Stimulated activated CD4-positive, alpha-beta T cell treated with anti-CD3 and anti-CD28 coated beads, Interleukin-4, amount 100 ng/mL, for 4 hours (primary cell): ENCODE data around the gene ZNF592.

ENCODE experiments used
- DNase-seq, 2 experiments: peaks; one replicate each; pipeline ENCODE4 v3.0.0-alpha.2; 2020

ZNF592 gene

DNA sequence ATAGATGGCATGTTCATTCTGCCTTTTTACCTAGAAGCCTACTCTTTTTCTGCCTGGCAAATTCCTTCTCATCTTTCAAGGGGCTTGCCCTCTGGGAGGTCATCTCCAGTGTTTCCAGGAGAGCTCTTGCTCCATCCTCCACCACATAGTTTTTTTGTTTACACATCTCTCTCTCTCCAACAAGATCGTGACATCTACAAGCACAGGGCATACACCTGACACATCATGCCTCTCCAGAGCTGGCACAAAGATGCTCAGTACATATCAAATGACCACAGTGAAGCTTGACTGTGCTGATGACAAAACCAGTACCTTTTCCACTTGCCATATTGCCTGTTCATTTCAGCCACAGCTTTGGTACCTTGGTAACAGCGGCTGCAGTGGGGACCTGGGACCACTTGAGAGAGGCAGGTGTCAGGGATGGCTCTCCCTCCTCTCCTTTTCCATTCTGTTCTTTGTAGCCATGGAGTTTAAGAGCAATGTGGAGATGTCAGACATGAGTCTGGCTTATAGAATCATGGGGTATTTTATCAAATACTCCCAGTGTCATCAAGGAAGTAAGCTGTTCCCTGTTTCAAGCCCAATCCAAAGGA is 84.2 kb downstream of the ZNF592 start:
- DNase-seq = no peak

DNA sequence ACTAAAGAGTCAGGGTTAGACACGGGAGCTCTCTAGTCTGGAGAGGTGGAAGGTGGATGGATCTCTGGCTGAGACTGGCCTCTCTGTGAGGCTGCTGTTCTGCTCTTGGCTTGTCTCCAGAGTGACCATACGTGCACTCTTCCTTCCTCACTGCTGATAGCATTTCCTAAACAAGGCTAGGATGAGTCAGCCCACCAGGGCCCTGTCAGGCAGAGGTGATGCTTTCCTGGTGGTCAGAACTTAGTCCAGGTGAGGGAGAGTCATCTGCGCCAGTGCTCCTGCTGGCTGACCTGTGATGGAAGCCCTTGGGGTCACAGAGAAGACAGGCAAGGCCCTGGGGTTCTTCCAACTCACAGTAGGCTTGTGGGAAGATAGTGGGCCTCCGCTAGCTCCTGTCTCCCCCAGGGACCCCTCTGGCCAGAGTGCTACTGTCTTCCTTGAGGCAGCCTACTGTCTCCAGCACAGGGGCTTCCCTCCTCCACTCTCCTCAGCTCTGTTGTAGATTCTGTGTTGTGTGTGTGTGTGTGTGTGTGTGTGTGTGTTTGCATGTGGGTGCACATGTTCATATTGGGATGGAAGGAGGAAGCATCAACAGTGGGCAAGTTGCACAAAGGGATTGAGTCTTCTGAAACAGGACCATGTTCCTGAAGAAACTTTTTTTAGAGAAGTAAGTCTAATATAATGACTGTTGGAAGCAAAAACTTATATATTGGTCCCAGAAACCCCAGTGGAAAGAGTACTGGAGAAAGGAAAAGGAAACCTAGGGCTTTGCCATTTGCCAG is 85.2 kb downstream of the ZNF592 start:
- DNase-seq = no peak

DNA sequence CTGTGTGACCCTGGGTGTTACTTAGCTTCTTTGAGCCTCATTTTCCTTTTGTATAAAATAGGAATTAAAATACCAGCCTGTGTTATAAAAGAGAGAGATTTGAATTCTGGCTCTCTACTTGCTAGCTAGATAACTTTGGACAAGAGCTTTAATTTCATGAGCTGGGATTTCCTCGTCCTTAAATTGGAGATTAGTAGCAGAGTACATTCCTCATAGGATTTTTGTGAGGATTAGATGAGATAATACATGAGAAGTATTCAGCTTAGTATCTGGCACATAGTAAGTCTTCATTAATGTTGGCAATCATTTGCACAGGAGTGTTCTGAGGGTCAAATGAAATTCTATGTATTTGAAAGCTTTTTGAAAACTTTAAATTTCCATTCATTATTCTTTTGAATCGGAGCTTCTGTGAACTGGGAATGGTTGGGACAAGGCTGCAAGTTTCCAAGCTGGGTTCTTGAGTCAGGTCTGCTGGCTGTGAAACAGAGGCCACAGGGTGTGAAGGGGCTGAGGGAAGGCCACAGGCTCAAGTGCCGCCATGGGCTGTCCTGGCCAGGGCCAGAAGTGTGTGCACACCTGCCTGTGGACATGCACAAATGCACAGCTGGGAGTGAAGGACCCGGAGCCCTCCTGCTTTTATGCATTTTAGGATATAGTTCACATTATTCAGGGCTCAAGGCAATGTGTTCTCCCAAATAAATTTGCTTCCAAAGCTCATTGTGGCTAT is 86.0 kb downstream of the ZNF592 start:
- DNase-seq = no peak

DNA sequence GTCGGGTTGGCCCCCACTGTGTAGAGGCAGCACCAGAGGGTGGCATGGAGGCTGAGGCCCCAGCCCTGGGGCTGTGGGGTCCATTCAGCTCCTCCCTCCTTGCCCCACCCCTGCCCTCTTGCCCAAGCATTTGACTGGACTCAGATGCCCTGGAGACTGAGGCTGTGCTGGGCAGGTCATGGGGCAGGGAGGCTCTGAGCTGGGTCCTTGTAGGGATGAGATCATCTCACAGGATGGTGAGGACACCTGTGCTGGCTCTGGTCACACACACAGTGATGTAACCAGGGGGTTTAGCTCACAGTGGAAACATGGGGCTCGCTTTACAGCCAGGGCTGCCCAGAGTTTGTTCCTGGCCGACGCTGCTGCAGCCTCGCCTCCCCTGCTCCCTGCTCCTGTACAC is 86.6 kb downstream of the ZNF592 start:
- DNase-seq = no peak

- DNase-seq = no peak
Observed at GRCh38 chr15:84835661-84836337, 87.4 kb downstream of the ZNF592 start.

DNA sequence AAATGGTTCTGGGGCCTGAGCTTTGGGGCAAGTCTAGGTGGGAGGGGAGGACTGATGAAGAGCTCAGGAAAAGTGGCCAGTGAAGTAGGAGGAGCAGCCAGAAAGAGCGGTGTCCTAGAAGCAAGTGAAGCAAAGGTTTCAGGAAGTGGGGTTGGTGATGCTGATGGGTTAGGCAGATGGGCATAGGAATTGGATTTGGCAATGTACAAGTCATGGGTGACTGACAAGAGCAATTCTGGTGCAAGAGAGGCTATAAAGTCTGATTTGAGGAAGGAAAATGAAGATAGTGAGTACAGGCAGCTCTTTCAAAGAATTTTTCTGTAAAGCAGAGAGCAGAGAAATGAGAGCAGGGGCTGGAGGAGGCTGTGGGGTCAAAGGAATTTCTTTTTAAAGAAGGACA is 88.5 kb downstream of the ZNF592 start:
- no peak for DNase-seq

GRCh38 chr15:84839714-84840113 is 91.3 kb downstream of the ZNF592 start:
- no peak for DNase-seq

GRCh38 chr15:84840255-84840654 is 91.9 kb downstream of the ZNF592 start:
- no peak for DNase-seq

GRCh38 chr15:84840741-84841429 is 92.5 kb downstream of the ZNF592 start:
- no peak for DNase-seq

- DNase-seq = no peak
Observed at GRCh38 chr15:84842781-84843180, 94.4 kb downstream of the ZNF592 start.

DNA sequence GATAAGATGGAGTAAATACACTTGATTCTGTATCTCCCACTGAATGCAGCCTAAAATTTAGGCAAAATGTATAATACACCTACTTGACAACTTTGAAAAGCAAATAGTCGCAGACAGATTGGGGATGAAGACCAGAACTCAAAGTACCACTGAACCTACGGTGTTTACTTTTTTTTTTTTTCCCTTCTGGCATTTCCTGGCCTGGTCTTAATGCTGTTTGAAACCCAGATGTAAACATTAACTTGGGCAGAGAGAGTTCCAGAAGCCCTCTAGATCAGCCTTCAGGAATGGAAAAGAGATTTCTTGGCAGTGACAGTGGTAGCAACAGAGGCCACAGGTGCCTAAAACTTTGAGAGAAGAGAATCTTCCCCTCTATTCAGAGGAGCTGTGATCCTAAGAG is 96.6 kb downstream of the ZNF592 start:
- no peak for DNase-seq

DNA sequence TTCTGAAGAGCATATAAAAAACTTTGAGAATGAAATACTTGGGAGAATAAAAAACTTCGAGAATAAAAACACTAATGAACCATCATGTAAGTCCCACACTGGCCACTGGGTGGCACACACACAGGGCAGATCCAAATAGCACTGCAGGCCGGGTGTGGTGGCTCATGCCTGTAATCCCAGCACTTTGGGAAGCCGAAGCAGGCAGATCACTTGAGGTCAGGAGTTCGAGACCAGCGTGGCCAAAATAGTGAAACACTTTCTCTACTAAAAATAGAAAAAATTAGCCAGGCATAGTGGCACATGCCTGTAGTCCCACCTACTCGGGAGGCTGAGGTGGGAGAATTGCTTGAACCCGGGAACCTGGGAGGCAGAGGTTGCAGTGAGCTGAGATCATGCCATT is 97.2 kb downstream of the ZNF592 start:
- DNase-seq = peak; percentile 22 to 24

- DNase-seq = no peak
Observed at GRCh38 chr15:84846269-84846668, 97.9 kb downstream of the ZNF592 start.

- DNase-seq = no peak
Observed at GRCh38 chr15:84847382-84847781, 99.0 kb downstream of the ZNF592 start.

DNA sequence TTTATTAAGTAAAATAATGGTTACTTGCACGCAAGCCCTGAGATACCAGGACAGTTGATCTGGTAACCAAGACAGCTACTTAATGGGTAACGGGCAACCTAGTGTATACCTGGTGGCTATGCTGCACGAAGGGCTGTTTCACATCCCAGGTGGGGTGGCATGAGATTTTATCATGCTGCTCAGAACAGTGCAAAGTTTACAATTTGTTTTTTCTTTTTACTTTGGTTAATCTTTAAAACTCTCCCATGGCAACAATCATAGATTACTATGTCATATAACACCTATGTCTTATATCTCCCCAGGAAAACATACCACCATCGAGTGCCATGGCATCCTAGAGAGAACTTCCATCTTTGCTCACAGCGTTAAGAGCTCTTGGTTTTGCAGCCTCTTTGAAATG is 103.8 kb downstream of the ZNF592 start:
- no peak for DNase-seq

DNA sequence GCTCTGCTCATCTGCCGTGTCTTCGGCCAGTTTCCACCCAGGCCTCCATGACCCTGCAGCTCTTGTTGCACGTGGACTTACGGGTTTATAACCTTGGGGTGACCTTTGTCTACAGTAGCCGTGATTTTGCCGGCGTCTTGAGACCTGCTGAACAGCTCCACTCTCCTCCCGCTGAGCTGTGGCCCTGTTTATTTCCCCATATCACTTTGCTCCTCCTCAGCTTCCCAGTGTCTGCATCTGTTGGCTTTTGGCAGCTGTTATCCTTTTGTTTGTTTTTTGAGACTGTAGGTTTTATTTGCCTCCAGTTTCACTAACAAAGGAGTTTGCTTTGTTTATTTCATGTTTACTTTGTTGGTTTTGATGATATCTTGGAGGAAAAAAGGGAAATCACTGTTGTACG is 106.7 kb downstream of the ZNF592 start:
- DNase-seq = no peak

DNA sequence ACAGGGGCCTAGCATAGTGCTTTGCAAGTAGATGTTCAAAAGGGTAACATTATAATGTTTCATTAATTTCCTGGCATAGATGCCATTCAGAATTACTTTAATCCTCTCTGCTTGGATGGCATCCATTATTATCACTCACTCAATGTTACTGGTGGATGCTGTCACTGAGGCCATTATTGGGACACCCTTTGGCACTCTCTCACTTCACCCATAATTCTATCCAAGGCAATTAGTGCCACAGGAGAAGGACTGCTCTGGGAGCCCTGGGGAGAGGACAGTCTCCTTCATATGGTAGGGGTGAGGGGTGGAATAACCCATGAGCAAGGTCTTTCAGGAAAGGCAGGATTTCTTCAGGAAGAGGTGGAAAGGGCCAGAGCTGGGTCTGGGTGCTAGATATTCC is 107.4 kb downstream of the ZNF592 start:
- no peak for DNase-seq
